ENCODE measurements around the gene ANKRD30A.

DNA sequence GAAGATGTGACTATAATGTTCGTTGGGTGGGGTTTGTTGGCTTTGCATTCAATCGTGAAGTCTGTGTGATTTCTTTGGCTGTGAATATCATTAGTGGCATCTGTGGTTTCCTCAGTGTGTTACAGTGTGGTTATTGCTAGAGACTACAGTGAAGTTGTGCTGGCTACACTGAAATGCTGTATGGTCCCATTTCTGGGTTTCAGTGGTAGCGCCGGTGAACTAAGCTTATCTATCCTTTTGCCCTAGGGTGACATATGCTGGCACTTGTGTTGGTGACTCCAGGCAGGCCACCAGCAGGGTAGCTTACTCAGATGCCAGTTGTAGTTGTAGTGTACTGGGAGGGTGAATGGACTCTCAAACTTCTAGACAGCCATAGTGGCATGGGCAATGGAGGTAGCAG lies 259.5 kb downstream of the ANKRD30A start:
- TF ChIP-seq POLR2A (IDR thresholded peaks at IDR 0.05) (no peak), CTCF (IDR thresholded peaks at IDR 0.05) (no peak), EP300 (IDR thresholded peaks at IDR 0.05) (no peak)

Data from ovary (tissue), 3 donors.